SJSA1 (cell line): ENCODE measurements around the gene TRIP12. TPM values are rescaled to one million over a fixed set of nuclear protein-coding genes. Genes with fewer than 3 reads are reported as not detected.
"Not testable (repeated sequence)": the region's sequence is repeated elsewhere in the genome, so short reads cannot be mapped to it uniquely, and the experiment has no call there.

ENCODE experiments used
- DNase-seq, 2 experiments: peaks; one replicate each; pipeline ENCODE4 v3.0.0-alpha.2; 2015 to 2020; ENCODE audit warnings: low spot score in 2 of 2, low read depth in 1 of 2
- H3K27ac ChIP-seq: fragments of 250-450 bp; sonication (Bioruptor Pico); 2 replicates; pipeline ENCODE4 v1.5.1; 2020; ENCODE audit warnings: mild to moderate bottlenecking, moderate library complexity
- H3K27me3 ChIP-seq: fragments of 250-450 bp; sonication (Bioruptor Pico); replicated peaks from 2 replicates; pipeline ENCODE4 v1.5.1; 2020; ENCODE audit warnings: mild to moderate bottlenecking, moderate library complexity
- H3K36me3 ChIP-seq: fragments of 250-450 bp; sonication (Bioruptor Pico); 2 replicates; pipeline ENCODE4 v1.5.1; 2020; ENCODE audit warnings: mild to moderate bottlenecking
- H3K4me1 ChIP-seq: fragments of 250-450 bp; sonication (Bioruptor Pico); replicated peaks from 2 replicates; pipeline ENCODE4 v1.6.1; 2021; ENCODE audit warnings: mild to moderate bottlenecking
- H3K4me3 ChIP-seq: fragments of 250-450 bp; sonication (Bioruptor Pico); 2 replicates; pipeline ENCODE4 v1.5.1; 2020; ENCODE audit warnings: mild to moderate bottlenecking
- H3K9me3 ChIP-seq: fragments of 250-450 bp; sonication (Bioruptor Pico); replicated peaks from 2 replicates; pipeline ENCODE4 v1.5.1; 2020; ENCODE audit warnings: mild to moderate bottlenecking
- total RNA-seq: library from RNA; depleted of rRNA; stranded (reverse); fragments of >200 nt; shearing (Covaris generic); gene quantifications from 2 replicates; pipeline ENCODE4 v1.2.3, GENCODE V29; 2014

Gene TRIP12
- total RNA-seq, 1 experiment from 2014 or later = 139 TPM

DNA sequence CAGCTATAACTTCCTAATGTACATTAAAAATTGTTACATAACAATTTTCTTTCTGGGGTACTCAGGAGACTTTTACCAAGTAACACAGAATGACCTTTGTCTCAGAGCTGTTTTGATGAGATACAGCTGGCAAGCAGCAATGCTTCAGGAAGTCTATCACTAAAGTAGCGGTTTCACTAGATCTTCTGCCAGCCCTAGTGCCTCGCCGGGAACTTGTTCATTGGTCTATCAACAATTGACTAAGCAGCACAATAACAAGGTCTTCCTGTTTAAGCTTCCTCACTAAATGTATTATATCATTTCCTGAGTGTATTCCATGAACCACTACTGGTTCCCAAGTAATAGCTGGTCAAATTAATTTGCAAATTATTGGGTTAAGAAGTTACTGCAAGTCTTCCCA, 69.2 kb downstream of the TRIP12 start:
- Histone ChIP-seq H3K27ac (no peak overlapping the region), H3K36me3 (peaks cover 39% of the 10 kb centered on the region), H3K4me3 (no peak overlapping the region), H3K9me3 (no peaks in the 10 kb centered on the region), H3K27me3 (no peaks in the 10 kb centered on the region), H3K4me1 (peaks cover 3% of the 10 kb centered on the region; the same call in 1 of the 2 replicates)
- no peak for DNase-seq

- Histone ChIP-seq H3K36me3 (peaks cover 39% of the 10 kb centered on the region), H3K4me3 (no peak overlapping the region), H3K9me3 (no peaks in the 10 kb centered on the region), H3K27me3 (no peaks in the 10 kb centered on the region), H3K4me1 (peaks cover 3% of the 10 kb centered on the region; the same call in 1 of the 2 replicates), H3K27ac (no peak overlapping the region)
- DNase-seq = no peak
Measured at GRCh38 chr2:229851870-229852269, 69.9 kb downstream of the TRIP12 start.

GRCh38 chr2:229850355-229851275, 71.2 kb downstream of the TRIP12 start:
- H3K27ac ChIP-seq, H3K27me3 ChIP-seq, H3K9me3 ChIP-seq, H3K4me1 ChIP-seq, H3K4me3 ChIP-seq, DNase-seq: not testable (repeated sequence)
- peaks cover 27% of the 10 kb centered on the region for H3K36me3 ChIP-seq

- H3K27me3 ChIP-seq = no peaks in the 10 kb centered on the region
- peaks cover 30% of the 10 kb centered on the region for H3K36me3 ChIP-seq
- peaks cover 3% of the 10 kb centered on the region; the same call in 1 of the 2 replicates for H3K4me1 ChIP-seq
- no peaks in the 10 kb centered on the region for H3K9me3 ChIP-seq
- H3K27ac ChIP-seq = no peak overlapping the region
- no peak overlapping the region for H3K4me3 ChIP-seq
- DNase-seq = no peak
Measured at GRCh38 chr2:229849073-229849472, 72.7 kb downstream of the TRIP12 start.

DNA sequence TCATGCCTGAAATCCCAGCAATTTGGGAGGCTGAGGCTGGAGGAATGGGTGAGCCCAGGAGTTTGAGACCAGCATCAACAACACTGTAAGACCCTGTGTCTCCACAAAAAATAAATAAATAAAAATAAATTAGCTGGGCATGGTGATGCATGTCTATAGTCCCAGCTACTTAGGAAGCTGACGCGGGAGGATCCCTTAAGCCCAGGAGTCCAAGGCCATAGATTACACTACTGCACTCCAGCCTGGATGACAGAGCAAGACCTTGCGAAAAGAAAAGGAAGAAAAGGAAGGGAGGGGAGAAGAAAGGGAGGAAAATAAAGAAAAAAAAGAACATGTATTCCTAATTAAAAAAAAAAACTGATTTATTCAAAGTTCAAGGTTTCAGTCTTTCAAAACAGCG, 78.2 kb downstream of the TRIP12 start:
- DNase-seq = no peak
- H3K36me3 ChIP-seq = peaks cover 35% of the 10 kb centered on the region
- no peak overlapping the region for H3K4me3 ChIP-seq
- H3K9me3 ChIP-seq = no peaks in the 10 kb centered on the region
- H3K4me1 ChIP-seq = no peaks in the 10 kb centered on the region
- H3K27ac ChIP-seq = no peak overlapping the region
- H3K27me3 ChIP-seq = no peaks in the 10 kb centered on the region

DNA sequence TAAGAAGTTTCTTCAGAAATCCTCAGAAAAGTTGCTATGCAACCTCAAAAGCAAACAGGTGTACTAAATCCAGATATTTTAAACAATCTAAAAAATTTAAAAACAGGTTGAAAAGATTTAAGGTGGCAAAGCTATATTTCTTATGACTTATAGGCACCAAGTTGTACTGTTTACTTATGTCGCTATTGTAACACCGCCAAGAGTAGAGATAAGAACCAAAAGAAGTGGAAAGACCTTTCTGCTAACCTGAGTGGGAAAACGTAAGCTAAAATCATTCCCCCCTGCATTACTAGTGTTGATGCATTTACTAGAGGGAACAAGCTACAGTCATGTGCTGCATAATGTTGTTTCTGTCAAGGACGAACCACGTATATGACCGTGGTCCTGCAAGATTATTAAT, 83.1 kb downstream of the TRIP12 start:
- Histone ChIP-seq H3K27me3 (no peaks in the 10 kb centered on the region), H3K36me3 (peaks cover 51% of the 10 kb centered on the region), H3K27ac (no peak overlapping the region), H3K4me3 (no peak overlapping the region), H3K9me3 (no peaks in the 10 kb centered on the region), H3K4me1 (no peaks in the 10 kb centered on the region)
- DNase-seq = no peak

DNA sequence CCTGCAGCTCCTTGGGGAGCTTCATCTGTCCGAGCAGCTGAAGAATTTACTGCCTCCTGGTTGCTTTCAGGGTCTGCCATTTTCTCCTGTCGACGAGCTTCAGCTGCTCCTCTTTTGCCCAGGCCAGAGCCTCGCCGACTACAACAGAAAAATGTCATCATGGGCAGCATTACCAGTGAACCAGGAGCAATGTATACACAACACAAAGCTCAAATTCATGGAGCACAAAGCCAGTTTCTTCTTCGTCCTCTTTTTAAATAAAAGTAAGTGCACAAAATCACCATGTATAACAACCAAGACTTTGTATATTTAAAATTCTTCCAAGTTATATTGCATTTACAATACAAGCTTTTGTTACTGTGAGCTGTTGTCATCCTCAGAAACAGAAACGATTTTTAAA, 85.0 kb downstream of the TRIP12 start:
- Histone ChIP-seq H3K27me3 (no peaks in the 10 kb centered on the region), H3K4me1 (no peaks in the 10 kb centered on the region), H3K27ac (no peak overlapping the region), H3K9me3 (no peaks in the 10 kb centered on the region), H3K4me3 (no peak overlapping the region), H3K36me3 (peaks cover 62% of the 10 kb centered on the region)
- DNase-seq = no peak

DNA sequence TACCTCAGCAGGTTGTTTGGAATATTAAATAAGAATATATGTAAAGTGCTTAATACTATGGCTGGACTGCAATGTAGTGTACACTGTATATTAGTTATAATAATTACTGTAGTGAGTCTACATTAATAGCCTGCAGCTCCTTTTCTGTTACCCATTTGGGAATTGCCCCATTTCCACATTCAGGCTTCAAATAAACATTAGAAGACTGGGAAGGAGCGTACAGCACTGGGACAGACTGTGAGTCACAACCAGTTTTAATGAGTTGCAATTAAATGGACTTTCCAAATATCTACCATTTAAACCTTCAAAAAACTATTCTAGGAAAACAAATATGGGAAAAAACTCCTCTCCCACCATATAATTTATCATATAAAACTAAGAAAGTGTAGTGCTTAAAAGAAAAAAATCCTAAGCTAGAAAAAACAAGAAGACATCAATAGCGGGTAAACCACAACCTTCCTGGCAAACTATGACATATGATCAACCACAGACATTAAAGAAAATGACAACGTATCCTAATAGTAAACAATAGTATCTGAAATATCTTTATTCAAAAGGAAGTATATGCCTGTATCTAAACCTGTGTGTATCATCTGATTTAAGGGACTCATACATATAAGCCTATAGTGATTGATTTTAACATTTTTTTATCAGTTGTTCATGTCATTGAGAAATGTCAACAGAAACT, 86.1 kb downstream of the TRIP12 start:
- H3K36me3 ChIP-seq = peaks cover 54% of the 10 kb centered on the region
- H3K27me3 ChIP-seq = no peaks in the 10 kb centered on the region
- no peak overlapping the region for H3K27ac ChIP-seq
- H3K9me3 ChIP-seq = no peaks in the 10 kb centered on the region
- no peak for DNase-seq
- no peak overlapping the region for H3K4me3 ChIP-seq
- H3K4me1 ChIP-seq = no peaks in the 10 kb centered on the region

GRCh38 chr2:229834368-229834767, 87.4 kb downstream of the TRIP12 start:
- H3K36me3 ChIP-seq = peaks cover 62% of the 10 kb centered on the region

DNA sequence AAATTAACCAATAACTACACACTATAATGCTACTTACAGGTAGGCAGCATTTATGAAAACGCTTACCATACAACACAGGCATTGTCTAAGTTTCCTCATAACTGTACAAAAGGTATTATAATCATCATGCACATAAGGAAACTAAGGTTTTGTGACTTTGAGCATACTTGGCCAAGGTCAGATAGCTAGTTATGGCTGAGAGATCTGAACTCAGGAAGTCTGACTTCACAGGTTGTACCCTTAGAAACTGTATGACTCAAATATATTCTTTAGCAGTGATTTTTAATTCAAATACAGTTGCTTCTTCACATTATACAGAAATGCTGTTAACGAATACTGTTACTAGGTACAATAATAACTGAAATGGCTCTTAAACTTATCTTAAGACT, 89.3 kb downstream of the TRIP12 start:
- H3K27ac ChIP-seq = no peak overlapping the region
- H3K4me1 ChIP-seq = no peaks in the 10 kb centered on the region
- no peak for DNase-seq
- H3K9me3 ChIP-seq = no peaks in the 10 kb centered on the region
- no peaks in the 10 kb centered on the region for H3K27me3 ChIP-seq
- H3K4me3 ChIP-seq = no peak overlapping the region
- peaks cover 68% of the 10 kb centered on the region for H3K36me3 ChIP-seq

More at GRCh38 chr2:229834368-229834767, 87.4 kb downstream of the TRIP12 start:
- not testable (repeated sequence) for H3K27ac ChIP-seq, H3K27me3 ChIP-seq, H3K4me1 ChIP-seq, H3K9me3 ChIP-seq, DNase-seq, H3K4me3 ChIP-seq

GRCh38 chr2:229831805-229832509, 89.9 kb downstream of the TRIP12 start:
- no peaks in the 10 kb centered on the region for H3K27me3 ChIP-seq
- H3K4me3 ChIP-seq = no peak overlapping the region
- peaks cover 71% of the 10 kb centered on the region for H3K36me3 ChIP-seq
- no peak overlapping the region for H3K27ac ChIP-seq
- no peaks in the 10 kb centered on the region for H3K9me3 ChIP-seq
- no peaks in the 10 kb centered on the region for H3K4me1 ChIP-seq
- DNase-seq = no peak

DNA sequence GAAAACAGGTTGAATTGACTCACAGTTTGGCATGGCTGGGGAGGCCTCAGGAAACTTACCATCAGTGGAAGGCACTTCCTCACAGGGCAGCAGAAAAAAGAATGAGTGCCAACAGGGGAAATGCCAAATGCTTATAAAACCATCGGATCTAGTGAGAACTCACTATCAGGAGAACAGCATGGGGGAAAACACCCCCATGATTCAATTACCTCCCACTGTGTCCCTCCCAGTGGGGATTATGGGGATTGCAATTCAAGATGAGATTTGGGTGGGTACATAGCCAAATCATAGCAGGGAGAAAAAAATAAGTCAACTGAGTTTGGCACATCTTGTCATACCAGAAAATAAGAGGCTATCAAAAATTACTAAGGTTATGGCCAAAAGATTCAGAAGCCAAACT, 96.3 kb downstream of the TRIP12 start:
- DNase-seq = no peak
- Histone ChIP-seq H3K27ac (no peak overlapping the region), H3K36me3 (peaks cover 69% of the 10 kb centered on the region), H3K4me1 (no peaks in the 10 kb centered on the region), H3K27me3 (no peaks in the 10 kb centered on the region), H3K9me3 (no peaks in the 10 kb centered on the region), H3K4me3 (no peak overlapping the region)

DNA sequence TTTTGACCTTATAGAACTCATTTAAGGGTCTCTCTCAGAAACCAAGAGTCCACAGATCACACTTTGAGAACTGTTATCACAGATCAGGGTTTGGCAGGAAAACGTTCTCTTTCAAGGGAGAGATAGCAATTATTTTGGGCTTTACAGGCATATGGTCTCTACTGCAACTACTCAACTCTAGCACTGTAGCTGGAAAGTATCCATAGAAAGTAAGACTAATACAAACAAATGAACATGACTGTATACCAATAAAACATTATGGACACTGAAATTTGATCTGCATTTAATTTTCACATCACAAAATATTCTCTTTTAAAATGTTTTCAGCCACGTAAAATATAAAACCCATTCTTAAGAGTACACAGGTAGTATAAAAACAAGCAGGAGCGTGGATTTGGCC, 100.5 kb downstream of the TRIP12 start:
- no peaks in the 10 kb centered on the region for H3K27me3 ChIP-seq
- H3K36me3 ChIP-seq = peaks cover 55% of the 10 kb centered on the region
- no peaks in the 10 kb centered on the region for H3K4me1 ChIP-seq
- H3K9me3 ChIP-seq = no peaks in the 10 kb centered on the region
- H3K27ac ChIP-seq = no peak overlapping the region
- no peak overlapping the region for H3K4me3 ChIP-seq
- DNase-seq = no peak

GRCh38 chr2:229818230-229818629, 103.6 kb downstream of the TRIP12 start:
- Histone ChIP-seq H3K9me3 (no peaks in the 10 kb centered on the region), H3K36me3 (peaks cover 70% of the 10 kb centered on the region), H3K4me3 (no peak overlapping the region), H3K4me1 (peaks cover 5% of the 10 kb centered on the region; the same call in 1 of the 2 replicates), H3K27me3 (no peaks in the 10 kb centered on the region), H3K27ac (no peak overlapping the region)
- no peak for DNase-seq
